ENCODE data around the gene SLC5A11.
"Not testable (repeated sequence)": the region's sequence is repeated elsewhere in the genome, so short reads cannot be mapped to it uniquely, and the experiment has no call there.

The SLC5A11 gene

GRCh38 chr16:24845726-24846547 is at the start of gene SLC5A11:
Gene SLC5A11 (plus strand): TSS chr16:24845963. CDS start chr16:24858644, 12,681 bp downstream.
- no peak for DNase-seq (ENCODE audit: low read depth)

DNA sequence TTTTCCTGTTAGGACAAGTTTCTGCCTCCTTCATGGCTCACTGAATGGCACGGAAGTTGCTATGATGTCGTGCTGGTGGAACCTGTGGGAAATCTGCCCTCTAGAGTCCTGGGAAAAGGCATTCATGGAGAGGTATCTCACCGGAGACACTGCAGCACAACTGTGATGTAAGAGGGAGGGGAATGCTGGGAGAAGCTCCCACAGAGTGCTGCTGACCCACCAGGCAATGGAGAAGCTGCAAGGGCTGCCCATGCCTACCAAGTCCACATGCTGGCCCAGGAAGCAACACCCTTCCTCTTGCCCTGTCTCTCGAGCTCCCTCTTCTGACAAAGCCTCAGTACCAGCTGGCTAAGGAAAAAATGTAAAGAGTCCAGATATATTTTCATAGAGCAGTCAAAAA is 45.2 kb upstream of the SLC5A11 start:
- no peak for DNase-seq (ENCODE audit: low read depth)

DNA sequence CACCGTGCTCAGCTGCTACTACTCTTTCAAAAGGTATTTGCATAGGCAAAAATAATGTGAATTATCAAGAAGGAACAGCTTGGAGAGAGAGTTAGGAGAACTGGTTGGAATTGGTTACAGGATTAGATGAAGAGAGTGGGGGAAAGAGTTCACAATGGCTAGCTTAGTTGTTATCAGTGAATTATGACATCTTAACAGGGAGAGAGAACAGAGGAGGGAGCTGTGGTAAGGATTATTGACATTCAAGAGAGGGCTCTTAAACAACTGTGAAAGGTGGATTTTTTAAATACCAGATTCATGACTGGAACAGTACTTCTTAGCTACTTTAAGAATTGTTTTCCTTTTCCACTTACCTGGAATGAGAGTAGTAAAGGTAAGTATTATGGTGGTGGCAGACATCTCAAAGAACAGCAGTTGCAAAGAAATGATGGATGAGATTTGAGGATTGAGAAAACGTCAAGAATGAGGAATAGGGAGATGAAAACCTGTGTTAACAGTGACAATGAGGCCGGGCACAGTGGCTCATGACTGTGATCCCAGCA is 43.9 kb upstream of the SLC5A11 start:
- no peak for DNase-seq (ENCODE audit: low read depth)

- DNase-seq (ENCODE audit: low read depth), result no peak
Observed at GRCh38 chr16:24805484-24805883, 40.3 kb upstream of the SLC5A11 start.

DNA sequence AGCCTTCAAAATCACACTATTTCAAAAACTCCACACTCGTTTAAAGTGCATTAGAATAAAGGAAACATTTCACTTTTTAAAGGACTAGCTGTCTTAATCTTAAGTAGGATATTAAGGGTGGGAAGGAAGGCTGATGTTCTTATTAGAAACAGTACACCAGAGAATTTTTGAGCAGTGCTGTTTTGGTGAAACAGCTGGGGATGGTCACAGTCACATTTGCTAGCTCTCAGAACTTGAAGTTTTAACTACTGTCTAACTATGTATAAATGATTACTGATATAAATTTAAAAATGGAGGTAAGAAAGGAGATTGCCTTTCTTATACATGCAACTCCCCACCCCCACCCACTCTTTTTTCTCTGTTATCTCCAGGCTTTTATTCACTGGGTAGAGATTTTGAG is 38.5 kb upstream of the SLC5A11 start:
- DNase-seq (ENCODE audit: low read depth), result no peak

DNA sequence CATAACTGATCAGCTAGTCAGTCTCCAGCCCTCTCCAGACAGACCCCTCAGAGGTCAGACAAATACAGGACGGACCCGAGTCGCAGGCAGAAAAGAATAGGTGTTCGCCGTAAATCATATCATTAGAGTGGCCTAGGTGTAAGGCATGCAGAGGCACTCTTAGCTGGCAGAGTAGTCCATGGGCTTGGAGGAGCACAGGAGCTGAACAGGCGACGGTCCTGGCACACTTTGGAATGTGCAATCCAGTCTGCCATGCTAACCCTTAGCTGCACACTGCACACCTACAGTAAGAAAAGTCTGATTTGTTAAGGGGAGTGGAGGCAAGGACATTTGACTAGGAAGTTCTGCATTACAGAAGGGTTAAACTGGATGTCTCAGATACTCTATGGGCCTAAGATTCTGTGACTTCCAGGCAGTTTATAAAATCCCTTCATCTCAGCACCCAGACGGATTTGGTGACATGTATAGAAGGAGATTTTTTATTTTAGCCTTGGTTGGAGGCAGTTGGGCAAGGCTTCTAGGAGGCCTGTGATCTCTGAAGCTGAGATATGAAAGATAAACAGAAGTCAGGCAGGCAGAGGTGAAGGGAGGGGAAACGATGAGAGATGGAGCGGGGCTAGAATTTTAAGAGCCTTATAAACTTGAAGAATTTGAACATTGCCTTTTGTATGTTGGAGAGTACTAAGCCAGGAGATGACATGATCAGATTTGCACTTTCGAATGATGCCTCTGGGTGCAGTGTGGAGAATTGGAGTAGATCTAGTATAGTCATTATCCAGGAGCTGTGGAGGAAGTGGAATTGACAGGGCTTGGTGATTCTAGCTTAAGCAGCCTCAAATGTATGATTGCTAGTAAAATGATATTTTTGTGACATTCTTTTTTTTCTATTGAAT is 34.6 kb upstream of the SLC5A11 start:
- no peak for DNase-seq (ENCODE audit: low read depth)

DNA sequence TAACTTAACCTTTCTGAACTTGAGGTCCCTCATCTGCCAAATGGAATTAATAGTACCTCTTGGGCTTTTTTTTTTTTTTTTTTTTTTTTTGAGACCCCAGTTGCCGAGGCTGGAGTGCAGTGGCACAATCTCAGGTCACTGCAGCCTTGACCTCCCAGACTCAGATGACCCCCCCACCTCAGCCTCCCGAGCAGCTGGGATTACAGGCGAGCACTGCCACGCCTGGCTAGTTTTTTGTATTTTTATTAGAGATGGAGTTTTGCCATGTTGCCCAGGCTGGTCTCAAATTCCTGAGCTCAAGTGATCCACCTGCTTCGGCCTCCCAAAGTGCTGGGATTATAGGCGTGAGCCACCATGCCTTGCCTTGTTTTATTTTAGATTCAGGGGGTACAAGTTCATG is 33.0 kb upstream of the SLC5A11 start:
- DNase-seq (ENCODE audit: low read depth), result not testable (repeated sequence)

GRCh38 chr16:24815021-24815420 is 30.7 kb upstream of the SLC5A11 start:
- DNase-seq (ENCODE audit: low read depth), result no peak

- no peak for DNase-seq (ENCODE audit: low read depth)
Observed at GRCh38 chr16:24816688-24817087, 29.1 kb upstream of the SLC5A11 start.

DNA sequence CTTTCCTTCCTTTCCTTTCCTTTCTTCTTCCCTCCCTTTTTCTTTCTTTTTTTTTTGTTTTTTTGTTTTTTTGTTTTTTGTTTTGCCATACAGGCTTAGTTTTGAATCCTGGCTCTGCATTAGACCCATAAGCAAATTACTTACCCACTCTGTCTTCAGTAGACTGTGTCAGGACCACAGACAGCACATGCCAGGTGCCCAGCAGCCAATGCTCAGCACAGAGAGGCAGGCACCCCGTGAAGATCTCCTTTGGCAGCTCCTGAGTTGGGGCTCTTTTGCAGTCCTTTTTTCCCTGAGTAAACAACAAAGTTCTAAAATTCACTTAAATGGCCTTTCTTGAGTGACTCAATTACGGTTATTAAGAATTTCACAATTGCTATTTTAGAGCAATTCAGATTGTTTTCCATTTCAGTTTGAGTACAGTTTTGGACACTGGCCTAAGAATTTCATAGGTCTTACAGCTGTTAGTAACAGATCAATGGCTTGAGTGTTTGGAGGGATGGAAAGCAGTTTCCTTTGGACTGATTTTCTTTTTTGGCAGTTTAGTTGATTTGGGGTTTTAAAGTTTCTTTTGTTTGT is 26.2 kb upstream of the SLC5A11 start:
- DNase-seq (ENCODE audit: low read depth), result no peak

GRCh38 chr16:24820522-24820921 is 25.2 kb upstream of the SLC5A11 start:
- no peak for DNase-seq (ENCODE audit: low read depth)

GRCh38 chr16:24821129-24821528 is 24.6 kb upstream of the SLC5A11 start:
- DNase-seq (ENCODE audit: low read depth), result no peak

- no peak for DNase-seq (ENCODE audit: low read depth)
Observed at GRCh38 chr16:24822542-24822941, 23.2 kb upstream of the SLC5A11 start.

DNA sequence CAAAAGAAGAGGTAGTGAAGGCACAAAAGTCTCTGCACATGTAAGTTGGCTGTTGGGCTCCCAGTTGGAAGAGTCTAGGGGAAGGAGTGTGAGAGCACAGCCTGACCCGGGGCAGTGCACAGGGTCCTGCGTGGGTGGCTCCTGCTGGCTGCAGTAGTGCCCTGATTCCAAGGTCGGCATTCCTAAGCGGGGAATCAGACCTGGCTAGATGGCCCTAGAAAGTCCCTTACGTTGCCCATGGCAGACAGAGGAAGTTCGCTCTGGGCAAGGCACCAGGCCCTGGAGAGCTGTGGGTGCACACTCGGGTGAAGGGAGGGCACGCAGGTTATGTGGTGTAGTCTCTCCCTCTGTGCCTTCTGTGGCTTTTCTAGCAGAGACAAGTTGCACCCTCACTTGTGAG is 22.8 kb upstream of the SLC5A11 start:
- no peak for DNase-seq (ENCODE audit: low read depth)

GRCh38 chr16:24825696-24826095 is 20.1 kb upstream of the SLC5A11 start:
- DNase-seq (ENCODE audit: low read depth), result no peak

DNA sequence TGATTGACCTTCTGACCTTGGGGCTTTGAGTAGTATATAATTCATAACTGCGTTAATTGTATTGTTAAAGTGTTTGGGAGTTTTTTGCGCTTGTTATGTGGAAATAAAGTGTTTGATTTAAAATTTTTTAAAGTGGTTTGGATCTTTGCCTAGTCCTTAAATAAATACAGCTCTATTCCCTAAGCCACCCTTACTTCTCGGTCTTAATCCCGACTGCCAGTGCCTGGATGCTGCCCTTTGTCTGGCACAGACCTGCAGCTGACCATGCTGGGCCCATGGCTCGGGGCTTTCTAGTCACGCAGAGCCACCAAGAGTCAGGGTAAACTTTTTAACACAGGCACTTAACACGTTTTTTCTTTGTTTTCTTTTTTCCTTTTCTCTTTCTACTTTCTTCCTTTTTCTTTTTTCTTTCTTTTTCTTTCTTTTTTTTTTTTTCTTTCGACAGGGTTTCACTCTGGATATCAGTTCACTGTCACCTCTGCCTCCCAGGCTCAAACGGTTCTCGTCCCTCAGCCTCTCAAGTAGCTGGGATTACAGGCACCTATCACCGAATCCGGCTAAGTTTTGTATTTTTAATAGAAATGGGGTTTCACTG is 19.6 kb upstream of the SLC5A11 start:
- no peak for DNase-seq (ENCODE audit: low read depth)

DNA sequence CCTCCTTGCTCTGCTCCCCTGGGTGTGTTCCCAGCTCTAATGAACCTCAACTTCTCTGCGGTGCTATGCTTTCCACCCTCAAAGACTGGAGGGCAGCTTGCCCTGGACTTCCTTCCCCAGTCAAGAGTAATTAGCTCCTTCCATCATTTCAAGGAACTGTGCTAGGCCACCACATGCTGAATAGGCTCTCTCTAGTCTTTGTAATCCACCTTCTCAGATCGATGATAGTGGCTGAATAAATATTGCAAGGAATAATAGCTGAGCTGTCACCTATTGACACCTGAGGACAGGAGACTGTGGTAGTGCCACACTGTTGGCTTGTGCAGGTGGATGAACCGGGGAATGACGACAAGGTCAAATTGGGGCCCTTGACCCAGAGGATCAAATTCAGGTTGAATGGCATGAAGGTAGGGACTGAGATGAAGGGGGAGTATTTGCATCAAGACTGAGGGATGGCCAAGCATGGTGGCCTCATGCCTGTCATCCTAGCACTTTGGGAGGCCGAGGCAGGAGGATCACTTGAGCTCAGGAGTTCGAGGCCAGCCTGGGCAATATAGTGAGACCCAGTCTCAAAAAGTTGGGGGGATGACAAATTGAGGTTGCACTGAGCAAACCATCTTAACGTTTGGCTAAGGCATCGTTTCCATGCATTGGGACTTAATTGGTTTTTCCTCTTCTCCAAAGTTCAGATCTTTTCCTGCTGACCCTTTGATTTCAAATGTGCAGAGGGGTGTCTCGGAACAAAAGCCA is 18.8 kb upstream of the SLC5A11 start:
- DNase-seq (ENCODE audit: low read depth), result no peak

DNA sequence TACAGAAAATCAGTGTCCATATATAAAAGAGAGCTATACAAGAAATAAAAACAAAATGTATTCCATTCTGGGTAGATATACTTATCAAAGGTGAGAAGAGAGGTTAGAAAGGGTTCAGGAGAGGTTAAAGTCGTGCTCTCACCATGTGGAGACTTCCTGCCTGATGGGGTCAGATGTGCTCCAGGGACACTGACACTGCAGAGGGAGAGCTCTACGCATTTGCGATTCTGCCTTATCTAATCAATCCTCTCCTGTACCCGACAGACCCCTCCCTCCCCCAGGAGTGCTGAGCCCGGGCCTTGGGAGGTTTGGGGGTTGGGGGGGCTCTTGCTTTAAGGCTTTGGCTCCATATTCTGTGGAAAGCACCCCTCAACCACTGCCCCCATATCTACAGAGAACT is 16.6 kb upstream of the SLC5A11 start:
- DNase-seq (ENCODE audit: low read depth), result no peak

DNA sequence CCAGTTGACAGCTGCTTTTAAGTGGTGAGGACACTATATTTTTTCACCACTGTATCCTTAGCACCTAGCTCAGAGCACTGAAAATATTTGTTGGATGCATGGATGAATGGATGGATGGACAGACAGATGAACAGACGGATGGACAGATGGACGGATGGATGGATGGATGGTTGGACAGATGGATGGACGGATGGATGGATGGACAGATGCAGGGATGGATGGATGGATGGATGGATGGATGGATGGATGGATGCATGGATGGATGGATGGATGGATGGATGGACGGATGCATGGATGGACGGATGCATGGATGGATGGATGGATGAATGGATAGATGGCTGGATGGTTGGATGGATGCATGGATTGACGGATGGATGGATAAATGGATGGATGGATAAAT is 12.4 kb upstream of the SLC5A11 start:
- DNase-seq (ENCODE audit: low read depth), result no peak

- DNase-seq (ENCODE audit: low read depth), result no peak
Observed at GRCh38 chr16:24834459-24835335, 11.1 kb upstream of the SLC5A11 start.
